ENCODE results near the gene SELP.

Gene SELP

DNA sequence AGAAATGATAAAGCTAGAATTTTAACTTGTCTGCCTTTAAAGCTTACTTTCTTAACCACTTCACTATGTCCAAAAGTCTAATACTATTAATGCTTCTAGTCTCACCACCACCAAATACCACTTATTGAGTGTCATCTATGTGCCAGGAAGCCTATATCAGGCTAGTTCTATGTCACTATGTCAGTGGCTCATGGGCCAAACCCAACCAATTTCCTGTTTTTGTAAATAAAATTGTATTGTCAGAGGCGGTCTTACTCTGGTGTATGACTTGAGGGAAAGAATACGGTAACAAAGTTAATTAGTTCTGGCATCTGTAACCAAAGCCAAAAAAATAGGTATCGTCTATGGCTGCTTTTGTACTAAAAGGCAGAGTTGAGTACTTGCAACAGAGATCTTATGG is 58.5 kb downstream of the SELP start:
- no peaks in the 10 kb centered on the region for H3K36me3 ChIP-seq (ENCODE audit: insufficient read depth, low read length)
- peaks cover 19% of the 10 kb centered on the region for H3K27me3 ChIP-seq (ENCODE audit: control insufficient read depth, insufficient read depth, low read length)
- H3K9ac ChIP-seq (ENCODE audit: low read depth, low read length) = no peak overlapping the region
- no peaks in the 10 kb centered on the region for H3K4me1 ChIP-seq (ENCODE audit: control insufficient read depth, insufficient read depth, low read length)
- H3K4me2 ChIP-seq (ENCODE audit: low read length) = no peak overlapping the region
- H3K4me3 ChIP-seq (ENCODE audit: low read length) = no peak overlapping the region
- no peaks in the 10 kb centered on the region for H3K9me3 ChIP-seq (replicated peaks; ENCODE audit: low read length)

GRCh38 chr1:169570172-169570574 is 59.8 kb downstream of the SELP start:
- Histone ChIP-seq H3K9me3 (replicated peaks; ENCODE audit: low read length) (no peaks in the 10 kb centered on the region), H3K4me2 (ENCODE audit: low read length) (no peak overlapping the region), H3K4me1 (ENCODE audit: control insufficient read depth, insufficient read depth, low read length) (no peaks in the 10 kb centered on the region), H3K4me3 (ENCODE audit: low read length) (no peak overlapping the region), H3K27me3 (ENCODE audit: control insufficient read depth, insufficient read depth, low read length) (peaks cover 7% of the 10 kb centered on the region), H3K36me3 (ENCODE audit: insufficient read depth, low read length) (no peaks in the 10 kb centered on the region), H3K9ac (ENCODE audit: low read depth, low read length) (no peak overlapping the region)

DNA sequence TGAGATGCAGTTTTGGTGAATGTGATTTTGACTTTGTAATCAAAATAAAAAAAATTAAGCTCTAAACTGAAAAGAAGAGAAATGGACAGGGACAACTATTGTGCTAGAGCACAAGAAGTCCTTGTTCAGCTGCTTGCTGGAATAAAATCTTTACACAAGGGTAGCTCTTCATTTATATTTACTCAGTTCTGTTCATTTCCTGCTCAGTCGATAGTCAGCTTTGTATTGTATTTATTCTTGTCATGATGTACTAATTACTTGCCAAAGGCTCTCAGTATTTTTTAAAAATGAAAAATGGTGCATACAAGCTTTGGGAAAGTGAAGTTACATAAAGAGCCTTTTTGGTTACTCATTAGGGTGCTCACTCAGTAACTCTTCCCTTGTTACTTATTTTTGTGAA is 61.4 kb downstream of the SELP start:
- Histone ChIP-seq H3K27me3 (ENCODE audit: control insufficient read depth, insufficient read depth, low read length) (peaks cover 3% of the 10 kb centered on the region), H3K36me3 (ENCODE audit: insufficient read depth, low read length) (no peaks in the 10 kb centered on the region), H3K4me3 (ENCODE audit: low read length) (no peak overlapping the region), H3K4me1 (ENCODE audit: control insufficient read depth, insufficient read depth, low read length) (no peaks in the 10 kb centered on the region), H3K9ac (ENCODE audit: low read depth, low read length) (no peak overlapping the region), H3K9me3 (replicated peaks; ENCODE audit: low read length) (no peaks in the 10 kb centered on the region), H3K4me2 (ENCODE audit: low read length) (no peak overlapping the region)

DNA sequence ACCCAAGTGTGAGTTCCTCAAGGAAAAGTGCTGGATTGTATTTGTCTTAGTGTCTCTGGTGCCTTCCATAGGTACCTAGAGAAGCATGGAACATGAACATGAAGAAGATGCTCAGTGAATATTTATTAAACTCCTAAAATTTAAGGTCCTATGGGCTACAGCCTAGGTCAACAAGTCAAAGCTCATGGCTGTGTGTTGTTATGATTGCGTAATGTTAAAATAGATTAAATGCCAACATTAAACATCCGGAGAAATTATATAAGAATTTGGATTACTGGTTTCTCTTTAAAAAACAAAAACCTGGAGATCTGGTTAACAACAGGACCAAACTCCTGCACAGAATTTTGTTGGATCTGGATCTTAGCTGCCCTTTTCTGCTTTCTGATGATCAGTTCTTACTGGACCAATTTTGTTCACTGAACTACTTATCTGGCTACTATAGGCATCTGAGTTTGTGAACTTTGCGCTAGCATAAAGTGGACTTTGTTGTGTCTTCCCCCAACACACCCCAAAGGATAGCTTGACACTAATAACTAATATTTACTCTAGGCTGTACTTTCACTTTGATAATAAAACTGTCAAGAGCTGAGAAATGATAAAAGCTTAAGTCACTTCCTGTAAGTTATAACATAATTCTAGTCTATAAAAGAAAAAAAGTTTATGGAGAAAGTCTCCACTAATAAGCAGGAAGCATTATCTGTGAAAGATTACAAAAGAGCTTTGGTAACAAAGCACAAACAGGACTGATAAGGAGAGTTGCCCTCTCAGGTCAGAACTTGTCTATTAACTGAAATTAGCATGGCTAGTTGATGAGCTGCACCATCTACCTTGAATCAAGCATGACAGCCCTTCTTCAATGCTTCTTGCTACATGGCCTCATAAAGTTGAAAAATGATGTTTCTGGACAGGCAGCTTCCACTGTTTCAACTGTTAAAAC is 64.3 kb downstream of the SELP start:
- H3K9ac ChIP-seq (ENCODE audit: low read depth, low read length) = no peak overlapping the region
- H3K9me3 ChIP-seq (replicated peaks; ENCODE audit: low read length) = no peaks in the 10 kb centered on the region
- H3K36me3 ChIP-seq (ENCODE audit: insufficient read depth, low read length) = no peaks in the 10 kb centered on the region
- H3K27me3 ChIP-seq (ENCODE audit: control insufficient read depth, insufficient read depth, low read length) = no peaks in the 10 kb centered on the region
- no peak overlapping the region for H3K4me2 ChIP-seq (ENCODE audit: low read length)
- no peak overlapping the region for H3K4me3 ChIP-seq (ENCODE audit: low read length)
- no peaks in the 10 kb centered on the region for H3K4me1 ChIP-seq (ENCODE audit: control insufficient read depth, insufficient read depth, low read length)

DNA sequence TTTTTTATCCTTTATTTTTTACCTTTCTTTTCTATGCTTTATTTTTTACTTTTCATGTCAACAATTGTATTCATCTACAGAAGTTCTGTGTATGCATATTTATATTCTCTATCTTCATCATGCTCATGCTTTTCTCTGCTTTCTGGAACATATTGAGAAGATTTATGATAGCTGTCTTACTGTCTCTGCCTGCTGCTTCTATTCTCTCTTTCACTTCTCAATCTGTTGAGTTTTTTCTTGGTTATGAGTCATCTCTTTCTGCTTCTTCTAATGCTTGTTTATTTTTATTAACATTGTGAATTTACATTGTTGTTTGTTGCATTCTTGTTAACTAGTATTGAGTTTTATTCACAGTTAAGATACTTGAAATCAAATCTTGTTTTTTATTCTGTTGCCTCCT is 66.3 kb downstream of the SELP start:
- Histone ChIP-seq H3K4me1 (ENCODE audit: control insufficient read depth, insufficient read depth, low read length) (no peaks in the 10 kb centered on the region), H3K9me3 (replicated peaks; ENCODE audit: low read length) (no peaks in the 10 kb centered on the region), H3K9ac (ENCODE audit: low read depth, low read length) (no peak overlapping the region), H3K27me3 (ENCODE audit: control insufficient read depth, insufficient read depth, low read length) (peaks cover 4% of the 10 kb centered on the region), H3K36me3 (ENCODE audit: insufficient read depth, low read length) (no peaks in the 10 kb centered on the region), H3K4me3 (ENCODE audit: low read length) (no peak overlapping the region), H3K4me2 (ENCODE audit: low read length) (no peak overlapping the region)

DNA sequence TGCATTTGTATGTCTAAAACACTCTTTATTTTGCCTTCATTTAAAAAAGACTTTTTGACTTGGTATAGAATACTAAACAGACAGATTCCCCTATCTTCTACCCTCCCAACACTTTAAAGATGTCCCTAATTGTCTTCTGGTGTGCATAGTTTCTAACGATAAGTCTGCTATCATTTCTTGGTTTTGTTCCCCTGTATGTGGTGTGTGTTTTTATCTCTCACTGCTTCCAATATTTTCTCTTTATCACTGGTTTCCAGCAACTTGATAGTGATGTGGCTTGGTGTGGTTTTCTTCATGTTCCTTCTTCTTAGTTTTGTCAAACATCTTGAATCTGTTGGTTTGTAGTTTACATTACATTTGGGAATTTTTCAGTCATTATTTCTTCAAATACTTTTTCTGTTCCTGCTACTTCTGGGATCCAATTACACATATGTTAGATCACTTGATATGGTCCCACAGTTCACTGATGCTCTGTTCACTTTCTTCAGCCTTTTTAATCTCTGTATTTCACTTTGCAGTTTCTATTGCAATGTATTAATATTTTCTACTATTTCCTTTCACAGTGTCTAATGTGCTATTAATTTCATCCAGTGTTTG is 66.8 kb downstream of the SELP start:
- no peaks in the 10 kb centered on the region for H3K4me1 ChIP-seq (ENCODE audit: control insufficient read depth, insufficient read depth, low read length)
- no peak overlapping the region for H3K4me3 ChIP-seq (ENCODE audit: low read length)
- peaks cover 4% of the 10 kb centered on the region for H3K27me3 ChIP-seq (ENCODE audit: control insufficient read depth, insufficient read depth, low read length)
- H3K4me2 ChIP-seq (ENCODE audit: low read length) = no peak overlapping the region
- H3K36me3 ChIP-seq (ENCODE audit: insufficient read depth, low read length) = no peaks in the 10 kb centered on the region
- H3K9me3 ChIP-seq (replicated peaks; ENCODE audit: low read length) = no peaks in the 10 kb centered on the region
- H3K9ac ChIP-seq (ENCODE audit: low read depth, low read length) = no peak overlapping the region

DNA sequence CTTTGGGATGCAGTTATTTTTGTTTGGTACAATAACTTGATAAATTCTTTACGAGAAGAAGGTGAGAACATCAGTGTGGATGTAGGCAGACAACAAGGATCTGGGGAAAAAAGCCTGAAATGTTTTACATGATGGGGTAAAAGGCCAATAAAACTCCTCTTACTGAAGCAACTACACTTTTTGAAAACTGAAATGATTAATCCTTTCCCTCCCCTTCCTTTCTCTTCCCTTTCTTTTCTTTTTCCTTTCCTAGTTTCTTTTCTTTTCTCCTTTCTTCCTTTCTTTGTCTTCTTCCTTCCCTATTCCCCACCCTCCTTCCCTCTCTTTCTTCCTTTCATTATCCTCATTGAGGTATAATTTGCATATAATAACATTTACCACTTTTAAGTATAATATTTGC is 68.2 kb downstream of the SELP start:
- Histone ChIP-seq H3K9me3 (replicated peaks; ENCODE audit: low read length) (no peaks in the 10 kb centered on the region), H3K36me3 (ENCODE audit: insufficient read depth, low read length) (no peaks in the 10 kb centered on the region), H3K9ac (ENCODE audit: low read depth, low read length) (no peak overlapping the region), H3K27me3 (ENCODE audit: control insufficient read depth, insufficient read depth, low read length) (peaks cover 11% of the 10 kb centered on the region), H3K4me2 (ENCODE audit: low read length) (no peak overlapping the region), H3K4me3 (ENCODE audit: low read length) (no peak overlapping the region), H3K4me1 (ENCODE audit: control insufficient read depth, insufficient read depth, low read length) (no peaks in the 10 kb centered on the region)

DNA sequence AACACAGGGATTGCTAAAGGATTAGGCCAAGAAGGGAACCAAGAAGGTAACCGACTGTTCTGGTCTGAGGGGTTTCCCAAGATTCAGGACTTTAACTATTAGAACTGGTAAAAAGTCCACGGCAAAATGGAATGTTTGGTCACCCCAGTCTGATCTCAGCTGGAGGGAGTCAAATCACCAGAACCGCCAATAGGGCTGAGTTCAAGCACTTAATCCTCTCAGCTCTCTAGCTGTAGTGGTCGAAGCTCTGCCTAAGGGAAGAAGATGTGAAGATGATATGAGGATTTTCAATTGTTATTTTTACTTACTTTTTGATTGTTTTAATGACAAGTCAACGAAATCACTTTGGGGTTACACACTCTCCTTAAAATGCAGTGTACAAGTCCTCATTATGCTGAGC is 72.8 kb downstream of the SELP start:
- no peak overlapping the region for H3K4me3 ChIP-seq (ENCODE audit: low read length)
- no peak overlapping the region for H3K9ac ChIP-seq (ENCODE audit: low read depth, low read length)
- no peaks in the 10 kb centered on the region for H3K9me3 ChIP-seq (replicated peaks; ENCODE audit: low read length)
- no peaks in the 10 kb centered on the region for H3K36me3 ChIP-seq (ENCODE audit: insufficient read depth, low read length)
- H3K27me3 ChIP-seq (ENCODE audit: control insufficient read depth, insufficient read depth, low read length) = peaks cover 15% of the 10 kb centered on the region
- no peaks in the 10 kb centered on the region for H3K4me1 ChIP-seq (ENCODE audit: control insufficient read depth, insufficient read depth, low read length)
- H3K4me2 ChIP-seq (ENCODE audit: low read length) = no peak overlapping the region

GRCh38 chr1:169550294-169550693 is 79.6 kb downstream of the SELP start:
- no peak overlapping the region for H3K4me3 ChIP-seq (ENCODE audit: low read length)
- no peaks in the 10 kb centered on the region for H3K36me3 ChIP-seq (ENCODE audit: insufficient read depth, low read length)
- no peaks in the 10 kb centered on the region for H3K9me3 ChIP-seq (replicated peaks; ENCODE audit: low read length)
- no peak overlapping the region for H3K4me2 ChIP-seq (ENCODE audit: low read length)
- no peaks in the 10 kb centered on the region for H3K4me1 ChIP-seq (ENCODE audit: control insufficient read depth, insufficient read depth, low read length)
- H3K9ac ChIP-seq (ENCODE audit: low read depth, low read length) = no peak overlapping the region
- peaks cover 9% of the 10 kb centered on the region for H3K27me3 ChIP-seq (ENCODE audit: control insufficient read depth, insufficient read depth, low read length)

DNA sequence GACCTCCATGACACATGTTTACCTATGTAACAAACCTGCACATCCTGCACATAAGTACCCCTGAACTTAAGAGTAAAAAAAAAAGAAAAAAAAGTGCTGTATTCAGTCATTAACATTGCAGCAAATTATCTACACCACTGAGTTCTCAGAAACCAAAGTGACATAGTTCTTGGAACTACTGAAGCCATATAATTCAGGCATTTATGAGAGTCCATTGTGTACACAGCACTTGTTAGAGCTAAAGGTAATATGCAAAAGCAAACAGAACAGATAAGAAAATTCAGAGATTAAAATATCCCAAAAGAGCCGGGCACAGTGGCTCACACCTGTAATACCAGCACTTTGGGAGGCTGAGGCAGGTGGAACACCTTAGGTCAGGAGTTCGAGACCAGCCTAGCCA is 81.6 kb downstream of the SELP start:
- Histone ChIP-seq H3K4me2 (ENCODE audit: low read length) (no peak overlapping the region), H3K4me3 (ENCODE audit: low read length) (no peak overlapping the region), H3K36me3 (ENCODE audit: insufficient read depth, low read length) (no peaks in the 10 kb centered on the region), H3K27me3 (ENCODE audit: control insufficient read depth, insufficient read depth, low read length) (peaks cover 9% of the 10 kb centered on the region), H3K4me1 (ENCODE audit: control insufficient read depth, insufficient read depth, low read length) (no peaks in the 10 kb centered on the region), H3K9me3 (replicated peaks; ENCODE audit: low read length) (no peaks in the 10 kb centered on the region), H3K9ac (ENCODE audit: low read depth, low read length) (no peak overlapping the region)

DNA sequence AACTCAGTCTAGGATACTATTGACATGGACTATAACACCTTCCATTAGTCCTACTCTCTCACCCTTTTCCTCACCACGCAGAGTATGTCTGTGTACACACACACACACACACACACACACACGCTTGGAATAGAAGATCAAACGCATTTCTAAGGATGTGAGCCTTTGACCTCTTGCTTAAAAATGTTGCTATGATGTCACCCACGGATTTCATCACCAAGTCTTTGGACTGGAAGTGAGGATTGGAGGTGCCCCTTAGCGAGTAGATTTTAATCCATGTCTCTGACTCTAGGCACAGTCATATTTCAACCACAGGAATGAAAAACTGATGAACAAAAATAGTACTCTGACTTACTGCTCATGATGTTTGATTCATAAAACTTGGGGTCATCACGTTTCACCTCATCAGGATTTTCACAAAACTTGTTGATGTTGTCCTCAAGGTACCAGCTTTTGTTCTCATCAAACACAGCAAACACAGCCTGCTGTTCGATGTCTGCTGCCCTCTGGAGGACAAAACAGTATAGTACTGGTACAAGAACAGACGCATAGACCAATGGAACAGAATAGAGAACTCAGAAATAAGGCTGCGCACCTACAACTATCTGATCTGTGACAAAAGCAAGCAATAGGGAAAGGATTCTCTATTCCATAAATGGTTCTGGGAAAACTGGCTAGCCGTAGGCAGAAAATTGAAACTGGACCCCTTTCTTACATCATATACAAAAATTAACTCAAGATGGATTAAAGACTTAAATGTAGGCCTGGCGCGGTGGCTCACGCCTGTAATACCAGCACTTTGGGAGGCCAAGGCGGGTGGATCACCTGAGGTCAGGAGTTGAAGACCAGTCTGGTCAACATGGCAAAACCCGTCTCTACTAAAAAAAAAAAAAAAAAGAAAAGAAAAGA is 83.6 kb downstream of the SELP start:
- Histone ChIP-seq H3K36me3 (ENCODE audit: insufficient read depth, low read length) (no peaks in the 10 kb centered on the region), H3K27me3 (ENCODE audit: control insufficient read depth, insufficient read depth, low read length) (peaks cover 5% of the 10 kb centered on the region), H3K4me3 (ENCODE audit: low read length) (no peak overlapping the region)

More for the DNA sequence above, 83.6 kb downstream of the SELP start:
- Histone ChIP-seq H3K4me2 (ENCODE audit: low read length) (no peak overlapping the region), H3K9me3 (replicated peaks; ENCODE audit: low read length) (no peaks in the 10 kb centered on the region), H3K9ac (ENCODE audit: low read depth, low read length) (no peak overlapping the region), H3K4me1 (ENCODE audit: control insufficient read depth, insufficient read depth, low read length) (no peaks in the 10 kb centered on the region)

Measured in skeletal muscle satellite cell (primary cell).